H9 (cell line): ENCODE measurements around the gene ZCCHC4. TPM values are rescaled to one million over a fixed set of nuclear protein-coding genes. Genes with fewer than 3 reads are reported as not detected.

ENCODE experiments used
- DNase-seq: peaks from one replicate; pipeline ENCODE4 v3.0.0-alpha.2; 2017
- H2AFZ ChIP-seq: one replicate; pipeline ENCODE4 v1.6.1; 2013; ENCODE audit warnings: mild to moderate bottlenecking, low read length, control low read depth, moderate library complexity
- H2AK5ac ChIP-seq: 2 replicates; pipeline ENCODE4 v1.6.1; 2013; ENCODE audit warnings: low read length, control low read depth, mixed read lengths; ENCODE audit not compliant: insufficient read length
- H2BK120ac ChIP-seq: one replicate; pipeline ENCODE4 v1.6.1; 2013; ENCODE audit warnings: low read depth, mild to moderate bottlenecking, low read length, control low read depth, inconsistent platforms; ENCODE audit not compliant: poor library complexity, severe bottlenecking
- H2BK12ac ChIP-seq: 2 replicates; pipeline ENCODE4 v1.6.1; 2013; ENCODE audit warnings: low read length, control low read depth, mixed read lengths, low read depth; ENCODE audit not compliant: insufficient read length
- H2BK15ac ChIP-seq: 2 replicates; pipeline ENCODE4 v1.6.1; 2013; ENCODE audit warnings: low read depth, low read length, control low read depth
- H2BK20ac ChIP-seq: one replicate; pipeline ENCODE4 v1.6.1; 2013; ENCODE audit warnings: low read depth, mild to moderate bottlenecking, low read length, control low read depth, inconsistent platforms; ENCODE audit not compliant: poor library complexity, severe bottlenecking
- H2BK5ac ChIP-seq: 2 replicates; pipeline ENCODE4 v1.6.1; 2013; ENCODE audit warnings: low read length, control low read depth, mixed read lengths; ENCODE audit not compliant: insufficient read length
- H3K14ac ChIP-seq: 2 replicates; pipeline ENCODE4 v1.6.1; 2013; ENCODE audit warnings: low read length, control low read depth; ENCODE audit not compliant: insufficient read depth
- H3K18ac ChIP-seq: 2 replicates; pipeline ENCODE4 v1.6.1; 2013; ENCODE audit warnings: low read depth, mild to moderate bottlenecking, mixed read lengths, low read length, control low read depth; ENCODE audit not compliant: insufficient read length
- H3K23ac ChIP-seq: 2 replicates; pipeline ENCODE4 v1.6.1; 2013; ENCODE audit warnings: low read length, control low read depth, mixed read lengths, low read depth; ENCODE audit not compliant: insufficient read length
- H3K23me2 ChIP-seq: 2 replicates; pipeline ENCODE4 v1.6.1; 2013; ENCODE audit warnings: low read depth, mild to moderate bottlenecking, mixed read lengths, low read length, control low read depth; ENCODE audit not compliant: insufficient read length, poor library complexity, severe bottlenecking
- H3K27ac ChIP-seq: 2 replicates; pipeline ENCODE4 v1.5.1; 2013; ENCODE audit warnings: low read length, control low read depth, mixed read lengths, low read depth; ENCODE audit not compliant: insufficient read length
- H3K27me3 ChIP-seq: 2 replicates; pipeline ENCODE4 v1.6.1; 2013; ENCODE audit warnings: low read length, control low read depth, inconsistent platforms; ENCODE audit not compliant: insufficient read depth
- H3K4ac ChIP-seq: 2 replicates; pipeline ENCODE4 v1.6.1; 2013; ENCODE audit warnings: low read depth, mild to moderate bottlenecking, control low read depth, inconsistent platforms, low read length, moderate library complexity
- H3K4me1 ChIP-seq: 2 replicates; pipeline ENCODE4 v1.6.1; 2013; ENCODE audit warnings: low read length, control low read depth, inconsistent platforms; ENCODE audit not compliant: insufficient read depth
- H3K4me2 ChIP-seq: 2 replicates; pipeline ENCODE4 v1.6.1; 2013; ENCODE audit warnings: low read length, control low read depth, mixed read lengths; ENCODE audit not compliant: insufficient read length, insufficient read depth
- H3K56ac ChIP-seq: 2 replicates; pipeline ENCODE4 v1.6.1; 2013; ENCODE audit warnings: low read depth, mild to moderate bottlenecking, mixed read lengths, low read length, control low read depth; ENCODE audit not compliant: insufficient read length
- H3K79me1 ChIP-seq: 2 replicates; pipeline ENCODE4 v1.6.1; 2013; ENCODE audit warnings: low read depth, mild to moderate bottlenecking, moderate library complexity, low read length, control low read depth, inconsistent platforms; ENCODE audit not compliant: insufficient read depth, poor library complexity, severe bottlenecking
- H3K79me2 ChIP-seq: 2 replicates; pipeline ENCODE4 v1.6.1; 2013; ENCODE audit warnings: low read length, control low read depth, inconsistent platforms; ENCODE audit not compliant: insufficient read depth
- H3K9ac ChIP-seq: 2 replicates; pipeline ENCODE4 v1.6.1; 2013; ENCODE audit warnings: low read length, control low read depth, mixed read lengths; ENCODE audit not compliant: insufficient read length; ENCODE audit errors: extremely low read depth
- H3K9me3 ChIP-seq: one replicate; pipeline ENCODE4 v1.6.1; 2013; ENCODE audit warnings: low read depth, low read length, inconsistent platforms; ENCODE audit not compliant: control insufficient read depth
- H3T11ph ChIP-seq: one replicate; pipeline ENCODE4 v1.6.1; 2013; ENCODE audit warnings: mild to moderate bottlenecking, low read length, control low read depth, inconsistent platforms
- H4K20me1 ChIP-seq: one replicate; pipeline ENCODE4 v1.6.1; 2013; ENCODE audit not compliant: control insufficient read depth, insufficient read length, insufficient read depth
- H4K5ac ChIP-seq: 2 replicates; pipeline ENCODE4 v1.6.1; 2013; ENCODE audit warnings: low read depth, mild to moderate bottlenecking, mixed read lengths, low read length, control low read depth; ENCODE audit not compliant: insufficient read length
- H4K8ac ChIP-seq: replicated peaks from 2 replicates; pipeline ENCODE4 v1.6.1; 2013; ENCODE audit warnings: low read length, control low read depth, mixed read lengths, low read depth; ENCODE audit not compliant: insufficient read length
- H4K91ac ChIP-seq: 2 replicates; pipeline ENCODE4 v1.6.1; 2013; ENCODE audit warnings: low read depth, mild to moderate bottlenecking, moderate library complexity, mixed read lengths, low read length, control low read depth; ENCODE audit not compliant: insufficient read length
- H3K27ac Mint-ChIP-seq, 3 experiments: 2 replicates in 2 of 3; 3 replicates in 1 of 3; pipeline ENCODE4 v1.8.0; 2020 to 2021; ENCODE audit warnings: mixed read lengths in 3 of 3, mild to moderate bottlenecking in 1 of 3, moderate library complexity in 1 of 3
- H3K27me3 Mint-ChIP-seq: 2 replicates; pipeline ENCODE4 v1.8.0; 2021; ENCODE audit warnings: low read depth, mild to moderate bottlenecking, moderate library complexity, mixed read lengths
- H3K36me3 Mint-ChIP-seq, 3 experiments: 2 replicates in 2 of 3; 3 replicates in 1 of 3; pipeline ENCODE4 v1.8.0; 2020 to 2021; ENCODE audit warnings: low read depth in 3 of 3, mixed read lengths in 3 of 3; ENCODE audit not compliant: insufficient read depth in 1 of 3
- H3K4me1 Mint-ChIP-seq, 2 experiments: 2 replicates each; pipeline ENCODE4 v1.8.0; 2020; ENCODE audit warnings: mixed read lengths in 2 of 2
- H3K4me3 Mint-ChIP-seq, 2 experiments: 2 replicates in 1 of 2; 3 replicates in 1 of 2; pipeline ENCODE4 v1.8.0; 2020 to 2021; ENCODE audit warnings: mild to moderate bottlenecking in 2 of 2, mixed read lengths in 2 of 2, moderate library complexity in 1 of 2
- H3K9me3 Mint-ChIP-seq, 2 experiments: 2 replicates in 1 of 2; 3 replicates in 1 of 2; pipeline ENCODE4 v1.8.0; 2020; ENCODE audit warnings: mild to moderate bottlenecking in 2 of 2, mixed read lengths in 2 of 2, moderate library complexity in 1 of 2
- WGBS: extraction: QIAGEN DNeasy Blood & Tissue Kit; methylation state at CpG from one replicate; pipeline ENCODE4 v1.1.7; 2013; ENCODE audit warnings: missing lambda C conversion rate, low lambda C conversion rate, mixed read lengths; ENCODE audit not compliant: insufficient read length; ENCODE audit errors: extremely low coverage; 5-methylcytosine and 5-hydroxymethylcytosine counted together
- total RNA-seq: library from RNA; stranded (reverse); gene quantifications from 2 replicates; pipeline ENCODE4 v1.2.1, GENCODE V29; 2021
- TF ChIP-seq, protein P1 (sequence below): fragments of 200-600 bp; sonication (generic); conservative IDR thresholded peaks from 3 replicates; pipeline ENCODE4 v1.8.0; 2021; ENCODE audit warnings: antibody characterized with exemption, mild to moderate bottlenecking

Gene ZCCHC4
- total RNA-seq, 1 experiment from 2014 or later, result 6.8 TPM

DNA sequence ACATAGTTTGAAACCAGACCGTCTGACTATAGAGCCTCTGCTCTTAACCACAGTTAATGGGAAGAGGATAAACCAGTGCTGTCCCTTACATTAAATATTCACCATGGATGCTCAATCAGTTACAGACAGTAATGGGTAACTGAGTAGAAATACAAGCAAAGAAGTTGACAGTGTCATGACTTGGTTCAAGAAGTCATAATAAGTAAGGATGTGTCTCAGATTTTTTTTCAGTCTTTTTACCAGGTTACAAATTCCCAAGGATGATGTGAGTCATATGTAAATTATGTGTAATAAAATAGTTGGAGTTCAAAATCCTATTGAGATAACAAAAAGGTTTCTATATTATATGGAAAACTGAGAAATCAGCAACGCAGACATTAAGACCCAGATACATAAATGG, 31.1 kb downstream of the ZCCHC4 start:
- no peak overlapping the region for H3K27ac Mint-ChIP-seq
- H2AK5ac ChIP-seq, result no peak overlapping the region
- no peaks in the 10 kb centered on the region for H3K9me3 Mint-ChIP-seq
- H4K8ac ChIP-seq, result no peak overlapping the region
- no peaks in the 10 kb centered on the region for H3K36me3 Mint-ChIP-seq
- H2BK12ac ChIP-seq, result no peak overlapping the region
- no peak overlapping the region for H4K91ac ChIP-seq
- no peaks in the 10 kb centered on the region for H3K27me3 ChIP-seq
- H3K4me1 Mint-ChIP-seq, result no peaks in the 10 kb centered on the region
- no peak overlapping the region for H2AFZ ChIP-seq
- no peaks in the 10 kb centered on the region for H3K9me3 ChIP-seq
- H3K14ac ChIP-seq, result no peak overlapping the region
- H4K20me1 ChIP-seq, result no peaks in the 10 kb centered on the region
- no peaks in the 10 kb centered on the region for H3K23me2 ChIP-seq
- H3K27ac ChIP-seq, result no peak overlapping the region
- no peak overlapping the region for H2BK15ac ChIP-seq
- H3K4me2 ChIP-seq, result no peak overlapping the region
- no peak for DNase-seq
- H3K27me3 Mint-ChIP-seq, result no peaks in the 10 kb centered on the region
- H3K56ac ChIP-seq, result no peak overlapping the region
- no peak overlapping the region for H3K18ac ChIP-seq
- TF ChIP-seq, protein P1, sequence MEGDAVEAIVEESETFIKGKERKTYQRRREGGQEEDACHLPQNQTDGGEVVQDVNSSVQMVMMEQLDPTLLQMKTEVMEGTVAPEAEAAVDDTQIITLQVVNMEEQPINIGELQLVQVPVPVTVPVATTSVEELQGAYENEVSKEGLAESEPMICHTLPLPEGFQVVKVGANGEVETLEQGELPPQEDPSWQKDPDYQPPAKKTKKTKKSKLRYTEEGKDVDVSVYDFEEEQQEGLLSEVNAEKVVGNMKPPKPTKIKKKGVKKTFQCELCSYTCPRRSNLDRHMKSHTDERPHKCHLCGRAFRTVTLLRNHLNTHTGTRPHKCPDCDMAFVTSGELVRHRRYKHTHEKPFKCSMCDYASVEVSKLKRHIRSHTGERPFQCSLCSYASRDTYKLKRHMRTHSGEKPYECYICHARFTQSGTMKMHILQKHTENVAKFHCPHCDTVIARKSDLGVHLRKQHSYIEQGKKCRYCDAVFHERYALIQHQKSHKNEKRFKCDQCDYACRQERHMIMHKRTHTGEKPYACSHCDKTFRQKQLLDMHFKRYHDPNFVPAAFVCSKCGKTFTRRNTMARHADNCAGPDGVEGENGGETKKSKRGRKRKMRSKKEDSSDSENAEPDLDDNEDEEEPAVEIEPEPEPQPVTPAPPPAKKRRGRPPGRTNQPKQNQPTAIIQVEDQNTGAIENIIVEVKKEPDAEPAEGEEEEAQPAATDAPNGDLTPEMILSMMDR, result no peak
- no peak overlapping the region for H3K4me3 Mint-ChIP-seq
- no CpG with 5 or more reads among the region's 2 CpGs for WGBS
- no peak overlapping the region for H2BK5ac ChIP-seq
- H2BK120ac ChIP-seq, result no peak overlapping the region
- H3K23ac ChIP-seq, result no peak overlapping the region
- no peak overlapping the region for H4K5ac ChIP-seq
- no peak overlapping the region for H2BK20ac ChIP-seq
- H3K79me1 ChIP-seq, result no peaks in the 10 kb centered on the region
- H3T11ph ChIP-seq, result no peak overlapping the region
- no peak overlapping the region for H3K4ac ChIP-seq
- H3K4me1 ChIP-seq, result no peaks in the 10 kb centered on the region
- no peaks in the 10 kb centered on the region for H3K79me2 ChIP-seq
- H3K9ac ChIP-seq, result no peak overlapping the region
